ENCODE data around the gene GRB2. TPM values are rescaled to one million over a fixed set of nuclear protein-coding genes. Genes with fewer than 3 reads are reported as not detected.
"Not testable (repeated sequence)": the region's sequence is repeated elsewhere in the genome, so short reads cannot be mapped to it uniquely, and the experiment has no call there.

The GRB2 gene
- total RNA-seq, 1 experiment from 2014 or later: 148 TPM

- ChIA-PET CTCF (no interaction called here), POLR2A (no interaction called here)
- in situ Hi-C loops (cut with HindIII; ENCODE audit: low pct_unique_long_range_greater_than_20kb, low sequenced_read_pairs): no loop called here
- H3K4me3 ChIP-seq (ENCODE audit: low read depth in 2 of 2, low read length in 2 of 2): no peak overlapping the region
- peaks cover 5% of the 10 kb centered on the region for H3K4me1 ChIP-seq (ENCODE audit: control insufficient read depth, insufficient read depth, low read length)
- no peak overlapping the region for H3K27ac ChIP-seq (ENCODE audit: low read length)
- peaks cover 2% of the 10 kb centered on the region; the same call in 1 of the 2 replicates for H3K36me3 ChIP-seq (ENCODE audit: control insufficient read depth, insufficient read depth, low read length)
- no peaks in the 10 kb centered on the region for H3K27me3 ChIP-seq (ENCODE audit: control insufficient read depth, insufficient read depth, low read length)
- ATAC-seq (no peak), DNase-seq (ENCODE audit: low read depth, low spot score) (no peak)
- BruUV-seq (replicated peaks): no TSS peak
- no peaks in the 10 kb centered on the region for H3K9me3 ChIP-seq (ENCODE audit: control insufficient read depth, insufficient read depth, low read depth, low read length)
- intact Hi-C loops (cut with micrococcal nuclease; ENCODE audit: unreplicated experiment): no loop called here
- no peak for TF ChIP-seq REST (IDR thresholded peaks at IDR 0.05; ENCODE audit: insufficient read depth in 1 of 2, low read depth in 2 of 2, low read length in 1 of 2)
- no peak for TF ChIP-seq SIN3A (IDR thresholded peaks at IDR 0.05; ENCODE audit: borderline replicate concordance, insufficient read depth, low read depth, low read length)
- no peak for TF ChIP-seq POLR2AphosphoS5 (IDR thresholded peaks at IDR 0.05; ENCODE audit: low read depth, low read length)
- TF ChIP-seq CTCF (IDR thresholded peaks at IDR 0.05): no peak
- no peak for TF ChIP-seq TCF7L2 (IDR thresholded peaks at IDR 0.05; ENCODE audit: low read depth, low read length)
These were observed 118.3 kb downstream of the GRB2 start for GRCh38 chr17:75287221-75287620.

GRCh38 chr17:75285123-75285522, 120.4 kb downstream of the GRB2 start:
- Histone ChIP-seq H3K9me3 (ENCODE audit: control insufficient read depth, insufficient read depth, low read depth, low read length) (no peaks in the 10 kb centered on the region), H3K4me3 (ENCODE audit: low read depth in 2 of 2, low read length in 2 of 2) (no peak overlapping the region), H3K36me3 (ENCODE audit: control insufficient read depth, insufficient read depth, low read length) (peaks cover 2% of the 10 kb centered on the region; the same call in 1 of the 2 replicates), H3K27me3 (ENCODE audit: control insufficient read depth, insufficient read depth, low read length) (no peaks in the 10 kb centered on the region), H3K4me1 (ENCODE audit: control insufficient read depth, insufficient read depth, low read length) (peaks cover 5% of the 10 kb centered on the region), H3K27ac (ENCODE audit: low read length) (no peak overlapping the region)
- CTCF ChIA-PET: interaction anchor here (0.7 to 1.5 kb wide), 2 partner anchors 14 to 173 kb away, joined by 3 to 8 read pairs; partner anchors contain the start of gene MIF4GD
- intact Hi-C loops (cut with micrococcal nuclease; ENCODE audit: unreplicated experiment) (no loop called here), in situ Hi-C loops (cut with HindIII; ENCODE audit: low pct_unique_long_range_greater_than_20kb, low sequenced_read_pairs) (no loop called here)
- POLR2A ChIA-PET: interaction anchor here (0.6 to 0.8 kb wide), 2 partner anchors 11 to 52 kb away, joined by 3 to 4 read pairs; no protein-coding TSS in a partner anchor
- BruUV-seq (replicated peaks): no TSS peak
- DNase-seq (ENCODE audit: low read depth, low spot score) (no peak), ATAC-seq (no peak)
- TF ChIP-seq TCF7L2 (IDR thresholded peaks at IDR 0.05; ENCODE audit: low read depth, low read length) (no peak), POLR2AphosphoS5 (IDR thresholded peaks at IDR 0.05; ENCODE audit: low read depth, low read length) (no peak), REST (IDR thresholded peaks at IDR 0.05; ENCODE audit: insufficient read depth in 1 of 2, low read depth in 2 of 2, low read length in 1 of 2) (no peak), CTCF (IDR thresholded peaks at IDR 0.05) (no peak), SIN3A (IDR thresholded peaks at IDR 0.05; ENCODE audit: borderline replicate concordance, insufficient read depth, low read depth, low read length) (no peak)

GRCh38 chr17:75280189-75280588, 125.3 kb downstream of the GRB2 start:
- DNase-seq (ENCODE audit: low read depth, low spot score); H3K9me3 ChIP-seq (ENCODE audit: control insufficient read depth, insufficient read depth, low read depth, low read length); H3K27me3 ChIP-seq (ENCODE audit: control insufficient read depth, insufficient read depth, low read length); BruUV-seq (replicated peaks); H3K27ac ChIP-seq (ENCODE audit: low read length); H3K4me3 ChIP-seq (ENCODE audit: low read depth in 2 of 2, low read length in 2 of 2); H3K36me3 ChIP-seq (ENCODE audit: control insufficient read depth, insufficient read depth, low read length); ATAC-seq; CTCF ChIA-PET; POLR2A ChIA-PET; in situ Hi-C loops (cut with HindIII; ENCODE audit: low pct_unique_long_range_greater_than_20kb, low sequenced_read_pairs); H3K4me1 ChIP-seq (ENCODE audit: control insufficient read depth, insufficient read depth, low read length); intact Hi-C loops (cut with micrococcal nuclease; ENCODE audit: unreplicated experiment): not testable (repeated sequence)

All from Panc1 (cell line).